RCC 7860 (cell line): ENCODE data around the gene ARF3.

Experiments
- DNase-seq: peaks from one replicate; pipeline ENCODE4 v3.0.0-alpha.2; 2015; ENCODE audit warnings: low spot score
- FAIRE-seq: peaks from 2 replicates; lab custom pipeline; 2012; peaks lifted over from hg19 to GRCh38; lab: Jason Lieb, UNC

ARF3 gene

DNA sequence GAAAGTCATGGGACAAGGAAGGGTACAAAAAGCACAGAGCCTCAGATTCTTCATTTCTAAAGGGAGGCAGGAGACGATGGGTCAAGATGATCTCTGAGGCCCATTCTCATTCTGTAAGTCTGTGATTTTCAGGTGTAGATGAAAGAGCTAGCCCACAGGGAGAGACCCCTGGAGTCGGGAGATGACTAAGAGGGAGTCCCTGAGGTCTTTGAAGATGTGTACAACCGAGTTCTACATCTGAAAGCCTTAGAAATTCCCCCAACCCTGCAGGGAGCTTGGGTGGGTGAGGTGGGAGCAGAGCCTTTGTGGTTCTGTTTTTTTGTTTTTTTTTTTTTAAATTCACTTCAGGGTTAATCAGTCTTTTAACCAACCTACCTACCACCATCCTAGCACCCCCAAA, 11.2 kb upstream of the ARF3 start:
- DNase-seq = no peak
- FAIRE-seq = no peak

DNA sequence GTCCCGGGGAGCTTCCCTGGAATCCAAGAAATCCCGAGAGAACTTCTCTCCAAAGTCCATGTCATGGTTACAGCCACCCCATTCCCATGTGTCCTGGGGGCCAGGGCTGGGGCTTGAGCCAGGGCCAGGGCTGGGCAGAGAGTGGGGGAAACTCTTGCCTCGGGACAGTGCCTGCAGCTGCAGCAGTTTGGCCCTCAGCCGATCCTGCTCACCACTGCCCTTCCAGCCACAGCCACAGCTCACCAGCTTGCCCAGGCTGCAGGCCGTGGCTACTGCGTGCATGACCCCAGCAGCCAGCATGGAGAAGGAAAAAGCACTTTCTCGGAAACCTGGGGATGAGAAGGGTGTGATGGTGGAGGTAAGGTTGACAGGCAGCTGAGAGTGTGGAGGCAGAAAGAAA, 10.7 kb upstream of the ARF3 start:
- FAIRE-seq = no peak
- no peak for DNase-seq

DNA sequence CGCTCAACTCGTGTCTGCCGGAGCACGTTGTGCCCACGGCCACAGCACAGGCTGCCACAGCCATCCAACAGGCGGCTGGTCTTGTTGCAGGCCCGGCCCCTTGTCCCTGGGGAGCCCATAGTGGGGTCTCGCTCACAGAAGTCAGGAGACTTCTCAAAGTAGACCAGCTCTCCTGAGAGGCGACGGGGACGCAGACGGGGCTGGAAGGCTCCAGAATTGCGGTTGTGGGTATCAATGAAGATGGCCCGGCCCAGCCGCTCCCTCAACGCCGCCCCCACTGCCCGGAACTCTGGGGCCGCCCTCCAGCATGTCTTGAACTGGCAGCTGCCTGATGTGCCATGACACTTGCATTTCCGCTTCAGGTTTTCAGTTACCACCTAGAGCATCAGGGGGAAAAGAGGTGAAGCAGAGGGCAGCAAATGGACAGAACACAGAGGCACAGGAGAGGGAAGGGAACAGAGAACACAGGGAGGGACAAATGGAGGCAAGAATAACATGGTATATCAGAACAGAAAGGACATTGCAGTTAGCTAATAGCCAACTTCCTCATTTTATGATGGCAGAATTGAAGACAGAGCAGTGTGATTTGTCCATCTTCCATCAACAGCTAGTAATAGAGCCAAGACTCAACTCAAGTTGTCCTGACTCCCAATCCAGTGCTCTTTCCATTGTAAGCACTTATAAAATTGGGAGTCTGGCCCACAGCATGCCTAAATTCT, 9.0 kb upstream of the ARF3 start:
- FAIRE-seq (no peak), DNase-seq (no peak)

DNA sequence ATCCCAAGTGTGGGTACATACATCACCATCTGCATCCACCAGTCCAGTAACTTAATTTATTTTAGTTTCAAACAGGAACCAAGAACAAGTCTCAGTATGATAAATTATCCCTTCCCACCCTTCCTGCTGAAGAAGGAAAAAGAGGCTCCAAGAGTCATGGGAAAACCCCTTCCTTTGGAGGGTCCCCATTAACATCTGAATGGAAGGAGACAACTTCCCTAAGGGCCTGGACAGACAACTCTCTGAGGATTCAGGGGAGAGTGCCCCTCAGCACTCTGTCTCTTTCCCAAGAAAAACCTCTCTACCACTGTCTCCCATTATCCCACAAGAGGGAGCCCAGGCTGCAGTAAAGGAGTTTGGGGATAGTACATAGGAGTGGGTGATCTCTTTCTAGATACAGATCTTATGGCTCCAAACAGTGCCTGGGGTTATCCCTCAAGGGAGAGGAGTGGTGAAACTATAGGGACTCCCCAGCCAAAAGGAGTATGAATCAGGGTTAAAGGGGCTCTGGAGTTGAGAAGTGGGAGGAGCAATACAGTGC, 8.1 kb upstream of the ARF3 start:
- DNase-seq (no peak), FAIRE-seq (no peak)

DNA sequence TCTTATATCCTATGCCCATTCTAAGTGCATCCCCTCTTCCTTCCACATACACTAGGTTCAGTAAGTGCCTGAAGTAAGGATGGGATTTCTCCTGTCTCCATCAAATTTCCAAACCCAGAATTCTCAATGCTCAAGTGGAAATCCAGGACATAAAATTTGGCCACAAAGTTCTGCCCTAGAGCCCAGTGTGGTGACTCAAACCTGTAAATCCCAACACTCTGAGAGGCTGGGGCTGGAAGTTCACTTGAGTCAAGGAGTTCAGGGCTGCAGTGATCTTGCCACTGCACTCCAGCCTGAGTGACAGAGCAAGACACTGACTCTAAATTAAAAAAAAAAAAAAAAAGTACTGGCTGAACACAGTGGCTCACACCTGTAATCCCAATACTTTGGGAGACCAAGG, 4.5 kb upstream of the ARF3 start:
- DNase-seq = no peak
- FAIRE-seq = no peak

DNA sequence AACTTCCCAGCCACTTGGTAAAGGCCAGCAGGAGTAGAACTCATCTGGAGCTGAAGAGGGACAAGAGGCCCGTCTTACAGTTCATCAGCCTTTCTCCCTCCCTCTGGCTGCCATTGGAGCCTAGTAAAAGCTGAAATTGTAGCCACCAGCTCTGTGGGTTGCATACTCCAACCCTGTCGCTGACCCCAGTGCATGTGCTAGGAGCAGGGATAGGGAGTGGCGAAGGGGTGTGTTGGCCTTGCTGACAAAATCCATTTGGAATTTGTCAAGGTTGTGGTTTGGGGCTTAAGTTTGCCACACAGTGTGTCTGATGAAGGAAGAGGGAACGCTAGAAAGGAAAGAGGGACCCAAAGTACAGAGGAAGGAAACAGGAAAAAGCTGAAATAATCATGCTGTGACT, 4.0 kb upstream of the ARF3 start:
- FAIRE-seq (no peak), DNase-seq (no peak)

DNA sequence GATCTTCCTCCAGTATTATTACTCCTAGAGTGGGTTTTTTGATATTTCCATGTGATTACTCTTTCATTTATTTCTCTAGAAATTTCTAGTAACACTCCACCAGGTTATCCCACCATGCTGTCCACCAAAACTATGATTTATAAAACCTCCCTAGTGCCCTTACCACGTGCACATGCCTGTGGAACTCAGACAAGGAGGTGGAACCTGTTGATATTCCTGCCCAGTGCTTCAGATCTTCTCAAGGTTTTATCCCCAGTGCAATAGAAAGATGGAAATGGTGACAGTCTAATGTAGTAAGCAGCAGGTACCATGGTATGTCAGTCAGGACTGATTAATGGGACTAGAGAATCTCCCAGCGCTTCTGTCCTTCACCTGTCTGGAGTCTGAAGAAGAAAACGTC, 3.5 kb upstream of the ARF3 start:
- DNase-seq (no peak), FAIRE-seq (no peak)

DNA sequence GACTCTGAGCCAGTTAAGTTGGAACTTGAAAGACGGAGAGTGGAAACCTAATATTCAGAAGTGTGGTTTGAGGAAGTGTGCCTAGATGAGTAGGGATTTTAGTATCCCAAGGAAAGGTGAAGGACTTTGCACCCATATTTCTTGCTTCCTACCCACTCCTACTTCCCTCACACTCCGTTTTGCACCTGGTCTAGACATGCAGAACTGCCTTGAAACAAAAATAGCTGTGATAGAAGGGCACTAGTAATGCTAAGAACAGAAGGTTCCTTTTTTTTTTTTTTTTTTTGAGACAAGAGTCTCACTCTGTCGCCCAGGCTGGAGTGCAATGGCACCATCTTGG, 732 bp upstream of the ARF3 start:
- no peak for FAIRE-seq
- DNase-seq = no peak

DNA sequence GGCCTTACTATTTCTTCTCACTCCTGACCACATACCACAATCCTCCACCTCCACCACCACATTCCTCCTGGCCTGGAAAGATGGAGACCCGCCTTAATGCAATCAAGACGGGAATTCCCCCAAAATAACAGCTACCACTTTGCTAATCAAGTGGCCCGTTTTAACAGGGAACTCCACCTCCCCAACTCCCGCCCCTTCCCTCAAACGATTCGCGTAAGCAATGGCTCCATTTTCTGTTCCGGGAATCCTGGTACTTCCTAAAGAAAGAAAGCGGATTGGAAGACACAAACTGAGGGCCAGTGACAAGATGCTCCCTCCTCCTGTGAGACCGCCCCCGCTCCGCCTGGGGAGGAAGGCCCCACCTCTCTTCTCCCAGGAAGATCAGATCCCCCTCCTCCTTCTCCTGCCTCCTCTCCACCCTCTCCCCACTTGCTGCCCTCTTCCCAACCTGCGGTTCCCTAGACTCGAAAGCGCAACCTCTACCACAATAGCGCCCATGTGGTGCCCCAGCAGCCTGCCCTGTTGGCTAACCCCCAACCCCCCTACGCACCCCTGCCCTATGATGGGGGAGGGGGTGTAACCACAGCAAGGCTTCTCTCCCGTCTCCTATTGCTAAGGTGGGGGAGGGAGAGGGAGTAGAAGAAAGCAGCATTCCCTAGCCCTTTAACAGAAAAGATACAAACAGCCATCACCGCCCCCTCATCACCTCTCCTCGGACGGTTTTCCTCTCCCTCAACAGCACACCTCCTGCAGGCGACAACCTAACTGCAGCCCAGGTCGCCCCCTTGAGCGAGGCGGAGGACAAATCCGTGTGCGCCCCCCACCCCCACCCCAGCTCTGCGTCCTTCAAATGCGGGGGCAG, 777 bp downstream of the ARF3 start:
- FAIRE-seq = peak; percentile 80
- peak; percentile 84 for DNase-seq

DNA sequence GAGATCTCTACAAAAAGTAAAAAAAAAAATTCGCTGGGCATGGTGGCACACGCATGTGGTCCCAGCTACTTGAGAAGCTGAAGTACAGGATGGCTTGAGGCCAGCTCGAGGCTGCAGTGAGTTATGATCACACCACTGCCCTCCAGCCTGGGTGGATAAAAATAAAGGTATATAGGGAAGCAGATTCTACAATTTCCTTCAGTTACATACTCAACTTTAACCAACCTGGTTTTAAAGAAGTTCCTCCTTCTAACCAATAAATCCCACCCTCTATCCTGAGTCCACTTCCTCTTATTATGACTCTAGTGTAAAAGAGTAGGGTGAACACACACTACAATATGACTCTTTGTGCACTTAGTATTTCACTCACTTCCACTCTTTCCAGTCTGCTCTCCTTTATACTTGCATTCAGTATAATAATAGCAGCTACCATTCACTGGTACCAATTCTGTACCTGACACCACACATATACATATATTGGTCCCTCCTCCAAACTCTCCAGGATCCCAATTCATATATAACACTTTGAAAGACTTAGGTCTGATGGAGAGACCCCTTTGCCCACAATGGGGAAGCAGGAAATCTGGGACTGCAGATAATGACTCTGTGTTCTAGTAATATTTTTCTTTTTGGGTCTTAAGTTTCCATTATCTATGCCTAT, 2.3 kb downstream of the ARF3 start:
- FAIRE-seq (no peak), DNase-seq (no peak)

DNA sequence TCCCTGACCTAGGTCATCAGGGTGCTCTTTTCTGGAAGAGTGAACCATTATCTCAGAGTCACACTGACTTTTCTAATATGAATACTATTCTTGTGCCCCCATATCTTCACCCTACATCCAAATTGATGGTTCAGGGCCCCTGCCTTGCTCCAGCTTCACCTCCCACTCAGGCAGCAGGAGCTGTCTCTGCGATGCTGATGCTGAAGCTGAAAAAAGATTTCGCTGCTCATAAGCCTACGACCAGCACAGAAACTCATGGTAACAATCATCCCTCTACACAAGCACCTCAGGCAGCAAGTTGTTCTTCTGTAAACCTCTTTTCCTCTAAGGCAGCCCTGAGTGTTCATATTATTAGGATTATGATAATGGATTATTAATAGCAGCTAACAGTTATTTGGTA, 3.2 kb downstream of the ARF3 start:
- FAIRE-seq = no peak

DNA sequence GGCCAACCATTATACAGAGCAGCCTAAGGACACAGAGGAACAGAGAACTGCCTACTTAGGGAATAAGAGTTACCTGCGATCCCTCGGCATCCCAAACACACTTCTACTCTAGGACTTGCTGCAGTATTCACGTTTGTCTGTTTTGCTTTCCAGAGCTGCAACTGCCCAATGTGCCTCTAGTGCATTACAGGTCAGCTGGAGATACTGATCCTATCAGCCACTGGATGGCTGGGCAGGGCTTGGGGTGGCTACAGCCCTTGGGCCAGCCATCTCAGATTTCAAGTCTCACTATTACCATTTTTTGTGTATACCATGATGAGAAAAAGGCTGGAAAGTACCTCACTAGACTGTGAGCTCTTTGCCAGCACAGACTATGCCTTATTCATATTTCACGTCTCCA, 4.6 kb downstream of the ARF3 start:
- no peak for FAIRE-seq

More for the DNA sequence above, 3.2 kb downstream of the ARF3 start:
- DNase-seq = no peak

DNA sequence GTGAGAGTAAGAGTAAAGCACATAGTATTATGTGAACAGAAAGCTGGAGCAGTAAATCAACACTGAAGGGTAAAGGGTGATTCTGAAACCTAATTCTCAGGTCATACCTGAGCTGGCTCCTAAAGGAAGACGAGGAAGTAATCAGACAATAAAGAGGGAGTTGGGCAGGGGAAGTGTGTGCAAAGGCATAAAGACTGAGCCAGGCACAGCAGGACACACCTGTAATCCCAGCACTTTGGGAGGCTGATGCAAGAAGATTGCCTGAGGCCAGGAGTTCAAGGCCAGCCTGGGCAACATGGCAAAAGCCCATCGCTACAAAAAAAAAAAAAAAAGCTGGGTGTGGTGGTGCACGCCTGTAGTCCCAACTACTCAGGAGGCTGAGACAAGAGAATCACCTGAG, 9.6 kb downstream of the ARF3 start:
- no peak for DNase-seq
- FAIRE-seq = no peak

More for the DNA sequence above, 4.6 kb downstream of the ARF3 start:
- no peak for DNase-seq

DNA sequence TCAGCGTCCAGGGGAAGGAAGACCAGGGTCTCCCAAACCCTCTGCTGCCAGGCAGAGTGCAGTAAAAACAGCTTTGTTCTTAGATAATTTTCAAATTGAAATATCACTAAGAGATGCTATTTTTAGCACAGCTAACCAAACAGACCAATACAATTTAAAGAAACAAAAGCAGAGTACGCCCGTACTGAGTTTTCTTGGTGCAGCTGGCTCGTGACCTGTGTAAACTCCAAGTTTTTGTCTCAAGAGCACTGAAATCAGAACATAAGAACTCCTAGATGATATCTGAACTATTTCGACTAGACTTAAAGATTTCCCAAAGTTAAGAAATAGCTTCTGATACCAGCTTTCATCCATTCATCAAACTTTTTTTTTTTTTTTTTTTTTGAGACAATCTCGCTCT, 10.3 kb downstream of the ARF3 start:
- no peak for DNase-seq
- no peak for FAIRE-seq

DNA sequence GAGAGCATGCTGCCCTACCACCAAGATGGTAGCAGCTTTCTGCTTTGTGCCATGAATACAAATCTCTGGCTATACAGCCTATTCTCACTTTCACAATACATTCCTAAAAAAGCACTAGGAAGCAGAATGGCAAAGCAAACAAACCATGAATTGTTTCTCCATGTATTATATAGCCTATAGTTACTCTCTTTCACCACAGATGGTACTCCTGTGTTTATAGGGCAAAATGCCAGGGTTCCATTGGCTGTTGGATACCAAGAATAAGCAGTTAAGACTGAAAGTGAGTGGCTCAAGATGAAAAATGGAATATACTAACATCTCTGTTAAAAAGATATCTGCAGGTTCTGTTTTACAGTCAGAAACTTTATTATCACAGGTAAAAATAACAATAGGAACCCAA, 11.1 kb downstream of the ARF3 start:
- no peak for DNase-seq

DNA sequence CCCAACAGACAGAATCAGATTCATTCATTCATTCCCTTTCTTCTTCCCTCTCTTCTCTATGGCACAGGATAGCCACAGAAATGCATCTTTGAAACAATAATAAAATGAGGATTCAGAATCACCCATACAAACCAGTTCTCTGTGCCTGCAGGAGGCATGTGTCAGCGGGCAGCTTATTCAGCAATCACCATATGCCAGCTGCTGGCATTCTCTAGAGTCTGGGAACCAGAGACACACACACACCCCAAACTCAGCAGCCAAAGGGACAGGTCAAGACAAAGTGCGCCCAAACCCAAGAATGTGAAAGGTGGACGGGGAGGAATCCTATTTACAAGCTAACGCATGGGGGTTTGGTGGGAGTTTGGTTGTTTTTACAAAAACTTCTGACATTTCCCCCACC, 14.1 kb downstream of the ARF3 start:
- DNase-seq (no peak), FAIRE-seq (no peak)

More for the DNA sequence above, 11.1 kb downstream of the ARF3 start:
- FAIRE-seq = no peak

DNA sequence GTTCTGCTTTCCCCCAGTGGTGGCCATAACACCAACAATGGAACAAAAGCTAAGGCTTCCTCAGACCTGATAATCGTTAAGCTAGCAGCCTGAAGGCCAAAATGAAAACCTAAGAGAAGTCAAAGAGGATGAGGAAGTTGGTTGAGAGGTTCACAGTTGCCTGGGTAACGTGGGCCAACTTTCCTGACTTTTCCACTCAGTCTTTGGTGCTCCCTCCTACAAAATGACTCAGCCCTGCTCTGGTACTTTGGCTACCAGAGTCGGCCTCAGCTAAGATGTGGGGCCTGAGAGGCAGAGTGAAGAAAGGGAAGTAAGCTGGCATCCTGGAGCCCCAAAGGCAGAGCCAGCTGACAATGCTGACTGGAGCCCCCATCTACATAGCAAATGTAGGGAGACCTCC, 17.1 kb downstream of the ARF3 start:
- DNase-seq (no peak), FAIRE-seq (no peak)

DNA sequence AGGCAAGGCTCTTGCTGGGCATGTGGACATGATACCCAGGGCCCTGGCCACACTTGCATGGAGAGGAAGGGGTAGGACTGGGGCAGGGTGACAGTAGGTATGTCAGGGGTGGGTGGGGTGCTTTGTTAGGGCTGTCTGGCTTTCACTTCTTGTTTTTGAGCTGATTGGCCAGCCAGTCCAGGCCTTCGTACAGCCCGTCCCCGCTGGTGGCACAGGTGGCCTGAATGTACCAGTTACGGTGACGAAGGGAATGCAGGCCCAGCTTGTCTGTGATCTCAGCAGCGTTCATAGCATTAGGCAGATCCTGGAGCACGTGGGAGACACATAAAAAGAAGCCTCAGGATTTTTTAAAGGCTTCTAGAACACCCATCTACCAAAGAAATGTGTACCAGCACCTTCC, 18.5 kb downstream of the ARF3 start:
- DNase-seq (no peak), FAIRE-seq (no peak)

DNA sequence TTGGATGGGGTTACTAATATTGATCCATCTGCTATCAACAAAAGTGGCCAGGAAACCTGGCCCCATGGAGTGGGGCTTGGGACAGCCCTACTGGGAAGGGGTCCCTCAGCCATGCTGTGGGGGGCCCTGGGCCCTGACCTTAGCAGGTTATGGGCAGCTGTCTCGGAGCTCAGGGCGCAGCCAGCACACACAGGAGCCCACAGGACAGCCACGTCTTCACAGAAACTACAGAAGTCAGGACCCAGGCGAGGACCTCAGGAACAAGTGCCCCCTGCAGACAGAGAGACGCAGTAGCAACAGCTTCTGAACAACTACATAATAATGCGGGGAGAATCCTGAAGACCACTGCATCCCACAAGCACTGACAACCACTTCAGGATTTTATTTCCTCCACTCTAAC, 20.1 kb downstream of the ARF3 start:
- FAIRE-seq (no peak), DNase-seq (no peak)

DNA sequence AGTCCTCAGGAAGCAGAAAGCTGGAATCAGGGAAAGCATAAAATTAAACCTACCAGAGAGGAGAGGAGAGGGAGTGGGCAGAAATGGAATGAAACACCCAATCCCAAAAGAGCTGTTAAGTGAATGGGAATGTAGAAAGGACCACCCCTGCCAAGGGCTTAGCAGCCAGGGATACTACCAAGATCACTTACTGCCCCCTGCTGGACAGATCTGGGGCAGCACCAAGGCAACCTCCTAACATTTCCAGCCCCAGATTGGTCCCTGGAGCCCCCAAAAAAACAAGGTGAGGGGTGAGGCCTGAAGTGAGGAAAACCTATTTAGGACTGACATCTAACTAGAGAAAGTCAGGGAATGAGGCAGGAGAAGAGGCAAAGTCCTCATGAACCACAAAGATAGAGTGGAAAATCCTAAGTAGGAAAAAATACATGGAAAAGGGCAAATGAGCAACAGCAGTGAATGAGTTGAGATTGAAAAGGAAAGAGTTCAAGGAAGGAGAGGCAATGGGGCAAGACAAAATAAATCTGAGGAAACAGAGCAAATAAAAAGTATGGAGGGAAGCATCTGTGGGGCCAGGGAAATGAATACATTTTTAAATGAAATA, 20.8 kb downstream of the ARF3 start:
- DNase-seq = peak; percentile 26
- no peak for FAIRE-seq

DNA sequence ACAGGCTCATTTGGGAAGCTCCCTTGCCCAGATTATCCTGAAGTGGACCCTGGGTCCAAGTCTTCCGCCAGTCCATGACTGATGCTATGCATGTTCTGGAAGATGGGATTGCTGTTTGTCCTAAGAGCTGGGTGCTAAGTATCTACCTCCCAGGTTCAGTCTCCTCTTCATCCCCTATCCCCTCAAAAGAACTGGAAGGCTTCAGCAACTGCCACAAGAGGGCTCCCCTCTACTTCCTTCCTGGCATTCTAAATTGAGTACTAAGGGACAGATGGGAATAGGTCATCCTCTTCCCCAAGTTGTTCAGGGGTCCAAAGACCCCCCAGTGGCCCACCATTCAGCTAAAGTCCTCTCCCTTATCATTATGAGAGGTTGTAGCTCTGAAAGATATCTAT, 23.0 kb downstream of the ARF3 start:
- FAIRE-seq (no peak), DNase-seq (no peak)
